ENCODE results near the gene C19orf25.
"Not testable (repeated sequence)": the region's sequence is repeated elsewhere in the genome, so short reads cannot be mapped to it uniquely, and the experiment has no call there.

C19orf25 gene

GRCh38 chr19:1478934-1479707 is at the start of gene C19orf25:
Gene C19orf25 (minus strand): TSS chr19:1479215. CDS start chr19:1478903, 312 bp downstream.
- DNase-seq (ENCODE audit: insufficient read length, low spot score) (peak; percentile 91), FAIRE-seq (peak; percentile 93)

DNA sequence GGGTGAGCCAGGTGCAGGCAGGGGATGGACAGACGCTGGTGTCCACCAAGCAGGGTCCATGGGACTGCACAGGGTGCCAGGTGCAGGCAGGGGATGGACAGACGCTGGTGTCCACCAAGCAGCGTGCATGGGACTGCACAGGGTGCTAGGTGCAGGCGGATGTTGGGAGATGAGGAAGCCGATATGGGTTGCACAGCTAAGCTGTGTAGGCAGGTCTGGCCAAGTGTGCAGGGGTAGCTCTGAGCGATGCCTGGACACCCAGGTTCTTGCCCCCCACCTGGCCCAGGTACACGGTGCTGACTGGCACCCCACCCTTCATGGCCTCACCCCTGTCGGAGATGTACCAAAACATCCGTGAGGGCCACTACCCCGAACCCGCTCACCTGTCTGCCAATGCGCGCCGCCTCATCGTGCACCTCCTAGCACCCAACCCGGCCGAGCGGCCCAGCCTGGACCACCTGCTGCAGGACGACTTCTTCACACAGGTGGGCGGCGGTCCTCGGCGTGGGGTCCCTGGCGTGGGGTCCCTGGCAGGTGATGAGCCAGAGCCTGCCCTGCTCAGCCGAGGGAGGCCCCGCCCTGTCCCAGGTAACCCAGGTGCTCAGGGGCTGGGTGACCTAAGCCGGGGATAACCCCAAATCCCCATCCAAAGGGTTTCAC is 48.8 kb upstream of the C19orf25 start:
- no peak for DNase-seq (ENCODE audit: insufficient read length, low spot score)
- no peak for FAIRE-seq

DNA sequence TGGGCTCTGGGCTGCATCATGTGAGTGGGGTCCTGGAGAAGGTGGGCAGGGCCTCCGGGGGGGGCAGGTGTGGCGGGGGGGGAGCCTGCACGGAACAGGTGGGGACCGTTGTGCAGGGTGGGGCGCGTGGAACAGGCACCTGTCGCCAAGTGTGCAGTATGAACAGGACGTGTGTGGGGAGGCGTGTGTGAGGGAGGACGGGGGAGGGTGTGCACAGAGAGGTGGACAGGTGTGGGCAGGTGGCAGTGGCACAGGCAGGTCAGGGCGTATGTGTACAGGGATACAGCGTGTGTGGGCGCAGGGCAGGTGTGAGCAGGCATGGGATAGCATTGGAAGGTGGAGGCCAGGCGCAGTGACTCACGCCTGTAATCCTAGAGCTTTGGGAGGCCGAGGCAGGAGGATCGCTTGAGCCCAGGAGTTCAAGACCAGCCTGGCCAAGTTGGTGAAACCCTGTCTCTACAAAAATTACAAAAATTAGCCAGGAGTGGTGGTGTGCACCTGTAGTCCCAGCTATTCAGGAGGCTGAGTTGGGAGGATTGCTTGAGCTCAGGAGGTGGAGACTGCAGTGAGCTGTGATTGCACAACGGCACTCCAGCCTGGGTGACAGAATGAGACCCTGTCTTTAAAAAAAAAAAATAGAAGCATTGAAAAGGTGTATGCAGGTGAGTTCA is 48.1 kb upstream of the C19orf25 start:
- DNase-seq (ENCODE audit: insufficient read length, low spot score) (no peak), FAIRE-seq (no peak)

GRCh38 chr19:1526066-1526778 is 47.2 kb upstream of the C19orf25 start:
- no peak for FAIRE-seq
- DNase-seq (ENCODE audit: insufficient read length, low spot score): no peak

DNA sequence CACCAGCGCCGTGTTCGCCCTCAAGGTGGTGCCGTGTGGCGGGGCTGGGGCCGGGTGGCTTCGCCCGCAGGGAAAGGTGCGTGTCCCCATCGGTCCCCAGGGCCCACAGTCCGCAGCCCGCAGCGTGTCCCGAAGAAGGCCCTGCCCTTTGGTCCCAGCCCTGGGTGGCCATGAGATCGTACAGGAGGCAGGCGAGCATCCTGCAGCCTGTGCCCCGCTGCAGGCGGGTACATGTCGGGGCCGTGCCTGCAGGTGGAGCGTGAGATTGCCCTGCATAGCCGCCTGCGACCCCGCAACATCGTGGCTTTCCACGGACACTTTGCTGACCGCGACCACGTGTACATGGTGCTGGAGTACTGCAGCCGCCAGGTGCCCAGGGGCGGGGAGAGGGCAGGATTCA is 46.3 kb upstream of the C19orf25 start:
- DNase-seq (ENCODE audit: insufficient read length, low spot score) (no peak), FAIRE-seq (no peak)

DNA sequence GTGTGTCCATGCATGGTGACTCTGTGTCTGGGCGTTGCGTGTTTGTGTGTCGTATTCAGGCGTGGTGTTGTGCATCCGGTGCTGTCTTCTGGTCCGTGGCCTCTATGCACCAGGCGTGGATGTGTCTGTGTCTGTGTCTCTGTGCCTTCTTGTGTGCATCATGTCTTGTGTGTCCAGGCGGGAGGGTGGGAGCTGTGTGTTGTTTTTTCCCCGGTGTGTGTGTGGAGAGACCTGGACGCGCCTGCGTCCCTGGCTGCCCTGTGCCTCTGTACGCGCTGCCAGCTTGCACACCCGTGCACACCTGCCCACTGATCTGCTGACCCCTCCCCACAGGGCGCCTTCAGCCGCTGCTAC is 45.9 kb upstream of the C19orf25 start:
- DNase-seq (ENCODE audit: insufficient read length, low spot score) (no peak), FAIRE-seq (peak; percentile 90)

DNA sequence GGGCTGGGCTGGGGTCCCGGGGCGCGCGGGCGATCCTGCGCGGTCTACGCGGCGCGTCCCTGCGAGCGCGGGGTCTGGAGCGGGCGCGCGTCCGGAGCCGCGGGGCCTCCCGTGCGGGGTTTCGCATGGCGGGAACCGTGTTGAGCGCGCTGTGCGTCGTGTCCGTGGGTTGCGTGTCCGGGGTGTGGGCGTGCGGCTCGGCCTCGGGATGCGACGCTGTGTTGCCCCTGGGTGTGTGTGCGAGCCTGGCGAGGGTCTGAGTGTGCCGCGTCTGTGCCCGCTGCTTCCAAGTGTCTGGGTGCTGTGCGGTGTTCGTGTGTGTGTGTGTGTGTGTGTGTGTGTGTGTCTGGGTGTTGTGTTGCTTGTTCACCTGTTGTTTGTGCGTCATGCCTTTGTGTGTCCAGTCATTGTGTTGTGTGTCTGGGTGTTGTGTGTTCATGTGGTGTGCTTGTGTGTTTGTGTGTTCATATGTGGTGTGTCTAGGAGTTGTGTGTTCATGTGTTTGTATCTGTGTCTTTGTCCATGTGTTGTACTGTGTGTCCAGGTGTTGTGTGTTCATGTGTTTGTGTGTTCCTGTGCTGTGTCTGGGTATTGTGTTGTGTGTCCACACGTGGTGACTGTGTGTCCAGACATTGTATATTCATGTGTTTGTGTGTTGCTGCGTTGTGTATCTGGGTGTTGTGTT is 45.4 kb upstream of the C19orf25 start:
- FAIRE-seq (peak; percentile 54), DNase-seq (ENCODE audit: insufficient read length, low spot score) (no peak)

DNA sequence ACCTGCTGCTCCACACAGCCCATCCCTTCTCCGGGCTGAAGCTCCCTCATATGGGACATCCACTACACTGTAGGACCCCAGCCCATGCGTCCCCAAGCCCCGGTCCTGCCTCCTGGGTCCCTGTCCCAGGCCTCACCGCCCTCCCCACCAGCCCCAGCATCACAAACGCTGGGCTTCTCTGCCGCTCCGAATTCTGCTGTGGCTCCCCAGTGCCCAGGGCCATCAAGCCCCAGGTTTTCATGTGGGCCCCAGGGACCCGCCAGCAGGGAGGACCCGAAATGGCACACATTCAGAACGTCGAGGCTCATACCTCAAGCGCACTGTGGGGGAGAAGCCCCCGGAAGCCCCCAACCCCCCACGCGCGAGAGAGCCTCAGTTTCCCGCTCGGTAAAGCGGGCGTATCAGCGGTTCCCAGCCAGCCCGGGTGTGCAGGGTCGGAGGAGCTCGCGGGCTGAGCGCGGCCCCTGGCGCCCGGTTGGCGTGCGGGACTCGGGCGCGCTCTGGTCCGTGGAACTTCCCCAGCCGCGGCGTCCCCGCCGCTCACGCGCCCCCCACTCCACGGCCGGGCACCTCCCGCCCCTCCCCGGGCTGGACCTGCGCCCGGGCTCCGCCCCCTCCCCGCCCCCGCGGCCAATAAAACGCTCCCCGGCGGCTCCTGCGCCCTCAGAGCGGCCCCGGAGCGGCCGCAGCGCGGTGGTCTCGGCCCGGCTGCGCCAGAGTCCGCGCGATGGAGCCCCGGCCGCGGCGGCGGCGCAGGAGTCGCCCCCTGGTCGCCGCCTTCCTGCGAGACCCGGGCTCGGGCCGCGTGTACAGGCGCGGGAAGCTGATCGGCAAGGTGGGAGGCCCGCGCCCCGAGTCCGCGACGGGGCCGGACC is 44.6 kb upstream of the C19orf25 start, which contains the start of gene PLK5:
Gene PLK5 (plus strand): TSS at position 666 of the 875 bp plus-strand sequence. CDS start 2,920 bp downstream, outside the sequence.
- no peak for DNase-seq (ENCODE audit: insufficient read length, low spot score)
- no peak for FAIRE-seq

- DNase-seq (ENCODE audit: insufficient read length, low spot score): no peak
- FAIRE-seq: no peak
Observed at GRCh38 chr19:1522838-1523237, 43.8 kb upstream of the C19orf25 start.

GRCh38 chr19:1522061-1522460 is 43.0 kb upstream of the C19orf25 start:
- DNase-seq (ENCODE audit: insufficient read length, low spot score): no peak
- no peak for FAIRE-seq

- FAIRE-seq (no peak), DNase-seq (ENCODE audit: insufficient read length, low spot score) (no peak)
Observed at GRCh38 chr19:1521636-1522035, 42.6 kb upstream of the C19orf25 start.

- FAIRE-seq: no peak
- DNase-seq (ENCODE audit: insufficient read length, low spot score): no peak
Observed at GRCh38 chr19:1520203-1520780, 41.3 kb upstream of the C19orf25 start.

- FAIRE-seq; DNase-seq (ENCODE audit: insufficient read length, low spot score): not testable (repeated sequence)
Observed at GRCh38 chr19:1519802-1520201, 40.8 kb upstream of the C19orf25 start.

DNA sequence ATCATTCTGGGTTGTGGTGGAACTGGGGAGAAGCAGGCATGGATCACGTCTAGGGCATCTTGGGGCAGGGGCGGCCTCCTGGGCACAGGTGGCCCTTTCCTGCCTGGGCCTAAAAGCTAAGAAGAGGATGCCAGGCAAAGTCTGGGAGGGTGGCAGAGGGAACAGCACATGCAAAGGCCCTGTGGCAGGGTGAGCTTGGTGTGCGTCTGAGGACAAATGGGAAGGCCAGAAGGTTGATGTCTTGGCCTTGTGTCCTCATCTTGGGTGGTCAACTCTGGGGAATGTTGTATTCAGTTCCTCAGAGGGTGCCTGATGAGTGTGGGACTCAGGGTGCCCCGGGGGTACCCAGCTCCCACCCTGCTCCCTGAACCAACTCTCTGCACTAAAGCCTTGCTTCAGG is 39.5 kb upstream of the C19orf25 start:
- no peak for FAIRE-seq
- no peak for DNase-seq (ENCODE audit: insufficient read length, low spot score)

DNA sequence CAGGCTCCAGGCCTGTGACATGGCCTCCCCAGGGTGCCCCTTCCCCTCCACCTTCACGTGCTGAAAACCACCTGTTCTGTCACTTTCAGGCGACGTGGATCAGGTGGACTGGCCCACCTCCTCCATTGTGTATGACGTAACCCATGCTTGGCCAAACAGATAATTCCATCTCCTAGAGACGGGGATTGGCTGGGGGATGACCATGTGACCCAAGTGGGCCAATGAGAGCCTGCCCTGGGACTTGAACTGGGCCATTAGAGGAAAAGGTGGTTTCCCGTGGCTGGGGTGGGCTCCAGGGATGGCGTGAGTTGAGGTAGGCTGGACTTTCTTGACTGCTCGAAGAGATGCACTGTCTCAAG is 37.4 kb upstream of the C19orf25 start:
- FAIRE-seq: no peak
- no peak for DNase-seq (ENCODE audit: insufficient read length, low spot score)

GRCh38 chr19:1514986-1515721 is 36.1 kb upstream of the C19orf25 start:
- DNase-seq (ENCODE audit: insufficient read length, low spot score) (no peak), FAIRE-seq (no peak)

GRCh38 chr19:1514295-1514661 is 35.3 kb upstream of the C19orf25 start:
- no peak for FAIRE-seq

DNA sequence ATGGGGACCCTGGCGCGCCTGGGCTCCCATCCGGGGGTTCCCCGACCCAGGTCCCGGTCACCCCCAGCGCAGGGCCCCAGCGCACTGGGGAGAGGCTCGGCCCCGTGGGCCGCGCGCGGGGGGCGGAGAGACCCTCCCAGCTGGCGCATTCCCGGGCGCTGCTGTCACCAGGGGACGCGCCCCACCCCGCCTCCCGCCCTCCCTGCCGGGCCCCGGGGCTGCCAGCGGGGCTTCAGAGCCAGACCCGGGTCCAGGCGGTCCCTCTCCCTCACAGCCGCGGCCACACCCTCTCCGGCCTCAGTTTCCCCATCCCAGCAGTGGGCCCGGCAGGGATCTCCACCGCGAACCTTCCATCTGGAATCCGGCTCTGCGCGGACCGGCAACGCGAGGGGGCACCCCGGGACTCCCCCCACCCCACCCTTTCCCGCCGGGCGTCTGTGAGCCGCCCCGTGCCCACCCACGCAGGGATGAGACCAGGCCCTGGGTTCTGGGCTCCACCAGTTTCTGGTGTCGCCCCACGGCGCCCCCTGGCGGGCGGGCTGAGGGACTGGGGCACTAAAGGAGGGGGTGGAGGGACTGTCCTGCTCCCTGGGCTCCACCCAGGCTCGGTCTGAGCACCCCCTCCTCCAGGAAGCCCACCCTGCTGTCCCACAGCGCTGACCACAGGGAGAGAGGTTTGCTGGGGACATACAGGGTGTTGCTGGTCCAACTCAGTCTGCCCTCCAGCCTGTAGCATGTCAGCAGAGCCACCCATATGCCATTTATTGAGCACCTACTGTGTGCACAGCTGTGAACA is 34.7 kb upstream of the C19orf25 start:
- FAIRE-seq (no peak), DNase-seq (ENCODE audit: insufficient read length, low spot score) (peak; percentile 68)

More at GRCh38 chr19:1514295-1514661, 35.3 kb upstream of the C19orf25 start:
- no peak for DNase-seq (ENCODE audit: insufficient read length, low spot score)
